T-helper 22 cell (primary cell): ENCODE data around the gene MUC13.

Experiments used
- DNase-seq: peaks from one replicate; pipeline ENCODE4 v3.0.0-alpha.2; 2020; ENCODE audit warnings: low read depth

The MUC13 gene

GRCh38 chr3:124903896-124904834 lies 30.4 kb downstream of the MUC13 start:
- DNase-seq: no peak

DNA sequence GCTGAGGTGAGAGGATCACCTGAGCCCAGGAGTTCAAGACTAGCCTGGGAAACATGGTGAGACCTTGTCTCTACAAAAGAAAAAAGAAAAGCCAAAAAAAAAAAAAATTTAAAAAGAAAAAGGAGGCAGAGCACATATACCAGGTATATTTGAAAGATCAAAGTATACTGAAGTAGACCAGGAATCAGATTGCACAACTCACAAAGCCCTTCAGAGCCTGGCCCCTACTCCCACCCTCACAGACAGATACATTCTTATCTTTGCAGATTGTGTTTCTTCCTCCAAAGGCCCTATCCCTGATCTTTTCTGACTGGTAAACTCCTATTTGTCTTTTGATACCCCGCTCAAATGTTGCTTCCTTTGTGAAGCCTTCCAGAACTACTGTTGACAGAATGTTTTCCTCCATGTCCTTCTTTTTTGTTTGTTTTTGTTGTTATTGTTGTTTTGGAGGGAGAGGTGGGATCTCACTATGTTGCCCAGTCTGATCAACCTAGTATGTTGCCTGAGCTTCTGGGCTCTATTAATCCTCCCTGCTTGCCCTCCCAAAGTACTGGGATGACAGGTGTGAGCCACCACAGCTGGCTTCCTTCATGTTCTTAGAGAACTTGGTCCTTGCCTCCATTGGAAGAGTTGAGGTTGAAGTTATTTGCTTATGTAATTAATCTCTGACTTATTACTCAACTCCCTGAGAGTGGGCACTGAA lies 37.6 kb downstream of the MUC13 start:
- no peak for DNase-seq

GRCh38 chr3:124895756-124896155 lies 38.8 kb downstream of the MUC13 start:
- DNase-seq: no peak

DNA sequence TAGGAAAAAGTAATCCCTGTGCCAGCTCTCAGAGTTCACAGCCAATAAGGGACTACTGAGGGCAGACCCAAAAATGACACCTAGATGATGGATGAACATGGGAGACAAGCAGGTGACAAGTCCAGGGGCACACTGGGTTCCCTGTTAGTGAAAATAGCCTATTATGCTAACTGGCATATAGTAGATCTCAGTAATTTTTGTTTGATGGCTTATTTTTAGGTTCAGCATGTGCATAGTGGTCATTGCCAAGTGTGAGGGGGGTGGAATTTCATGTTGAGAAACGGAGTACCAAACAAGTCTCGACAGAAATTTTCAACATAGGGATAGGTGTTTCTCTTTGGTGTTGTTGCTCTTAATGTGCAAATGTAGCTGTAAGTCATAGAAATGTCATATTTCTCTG lies 41.0 kb downstream of the MUC13 start:
- DNase-seq: no peak

DNA sequence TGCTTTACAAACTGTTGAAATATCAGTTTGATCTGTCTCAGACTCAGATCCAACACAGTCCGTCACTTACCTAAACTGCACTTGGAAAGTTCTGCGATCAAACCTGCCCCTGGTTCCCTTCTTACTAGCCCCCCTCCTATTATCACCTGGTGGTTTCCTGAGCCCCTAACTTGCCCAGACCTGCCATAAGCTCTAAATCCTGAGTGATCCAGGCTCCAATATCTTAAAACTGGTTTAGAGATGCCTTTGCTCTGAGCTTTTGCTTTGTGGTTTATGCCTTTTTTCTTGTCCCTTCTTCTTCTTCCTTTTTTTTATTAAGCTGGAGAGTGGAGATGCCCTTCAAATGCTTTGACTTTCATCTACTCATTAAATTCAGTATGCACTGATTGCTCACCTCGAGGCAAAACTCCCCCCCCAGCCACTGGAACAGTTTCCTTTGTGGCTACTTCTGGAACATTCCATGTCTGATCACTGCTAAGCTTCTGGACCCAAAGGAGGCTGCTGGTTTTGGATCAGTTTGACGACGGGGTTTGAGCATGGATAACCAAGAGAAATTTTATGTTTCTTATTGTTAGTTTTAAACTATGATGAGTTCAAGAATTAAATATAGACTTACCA lies 43.9 kb downstream of the MUC13 start:
- DNase-seq: no peak

DNA sequence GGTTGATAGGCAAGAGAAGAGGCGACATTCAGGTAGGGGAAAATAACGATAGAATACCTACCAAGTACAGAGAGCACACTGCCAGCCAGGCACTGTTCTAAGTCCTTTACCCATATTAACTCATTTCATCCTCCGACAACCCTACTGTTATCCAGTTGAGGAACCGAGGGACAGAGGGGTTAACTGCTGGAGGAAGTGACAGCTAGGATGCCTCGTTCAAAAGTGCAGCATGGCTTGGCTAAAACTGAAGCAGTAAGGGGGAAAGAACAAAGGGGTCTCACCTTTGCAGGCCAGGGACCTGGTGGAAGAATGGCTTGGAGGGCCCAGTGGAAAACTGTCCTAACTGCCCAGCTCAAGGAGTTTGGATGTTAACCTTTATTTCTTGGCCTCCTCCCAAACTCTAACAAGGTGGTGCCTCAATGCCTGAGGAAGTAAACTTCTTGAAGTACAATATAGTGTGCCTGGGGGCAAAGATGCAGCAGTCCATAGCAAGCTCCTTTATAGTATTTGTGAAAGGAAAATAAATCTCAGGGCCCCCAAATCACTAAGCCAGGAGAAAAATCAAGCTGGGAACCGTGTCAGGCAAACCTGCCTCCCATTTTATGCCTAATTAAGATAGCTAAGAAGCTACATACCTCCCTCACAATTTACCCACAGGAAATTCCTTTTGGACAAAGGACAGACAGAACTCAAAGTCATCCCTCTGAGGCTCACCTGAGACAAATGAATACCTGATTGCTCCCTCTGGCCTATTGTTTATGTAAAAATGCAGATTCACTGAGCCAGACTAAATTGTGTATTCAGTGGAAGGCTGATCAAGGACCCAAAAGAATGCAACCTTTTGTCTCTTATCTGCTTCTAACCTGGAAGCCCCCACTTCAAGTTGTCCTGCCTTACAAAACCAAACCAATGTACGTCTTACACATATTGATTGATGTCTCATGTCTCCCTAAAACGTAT lies 45.8 kb downstream of the MUC13 start:
- DNase-seq: no peak

GRCh38 chr3:124887932-124888298 lies 46.6 kb downstream of the MUC13 start:
- no peak for DNase-seq

DNA sequence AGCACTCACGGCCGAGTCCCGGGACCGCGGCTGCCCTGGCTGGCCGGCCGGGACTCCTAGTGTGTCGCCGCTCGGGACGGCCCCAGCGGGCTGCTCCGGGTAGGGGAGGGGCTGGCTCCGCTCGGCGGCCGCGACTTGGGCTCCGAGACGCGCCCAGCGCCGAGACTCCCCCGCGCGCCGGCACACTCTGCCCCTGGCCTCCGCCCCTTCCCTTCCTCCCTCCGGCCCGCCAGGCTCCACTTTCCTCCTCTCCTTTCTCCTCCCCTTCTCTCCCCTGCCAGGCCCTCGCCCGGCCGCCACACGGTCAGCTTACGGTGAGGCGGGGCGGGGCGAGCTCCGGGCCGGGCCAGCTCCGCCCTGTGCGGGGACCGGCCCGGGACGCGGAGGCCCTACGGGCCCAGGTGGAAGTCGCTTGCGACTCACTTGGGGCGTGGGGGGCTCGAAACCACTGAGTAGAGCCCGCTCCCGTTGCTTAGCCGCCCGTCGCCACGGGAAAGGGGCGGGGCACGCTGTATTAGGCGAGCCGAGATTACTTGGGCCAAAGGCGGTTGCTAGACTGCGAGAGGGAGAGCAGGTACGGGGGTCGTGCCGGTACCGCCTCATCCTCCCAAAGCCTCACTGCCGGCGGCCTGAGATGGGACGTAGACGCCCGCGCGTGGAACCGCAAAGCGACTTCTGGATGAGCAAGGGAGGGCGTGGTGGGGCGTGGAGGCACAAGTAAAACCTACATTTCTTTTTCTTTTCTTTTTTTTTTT lies 47.2 kb downstream of the MUC13 start, which contains the start of gene ITGB5:
Gene ITGB5 (minus strand): TSS at position 189 of the 755 bp plus-strand sequence. CDS start 365 bp downstream, outside the sequence.
- DNase-seq: no peak

GRCh38 chr3:124886168-124887056 lies 48.1 kb downstream of the MUC13 start:
- DNase-seq: no peak

DNA sequence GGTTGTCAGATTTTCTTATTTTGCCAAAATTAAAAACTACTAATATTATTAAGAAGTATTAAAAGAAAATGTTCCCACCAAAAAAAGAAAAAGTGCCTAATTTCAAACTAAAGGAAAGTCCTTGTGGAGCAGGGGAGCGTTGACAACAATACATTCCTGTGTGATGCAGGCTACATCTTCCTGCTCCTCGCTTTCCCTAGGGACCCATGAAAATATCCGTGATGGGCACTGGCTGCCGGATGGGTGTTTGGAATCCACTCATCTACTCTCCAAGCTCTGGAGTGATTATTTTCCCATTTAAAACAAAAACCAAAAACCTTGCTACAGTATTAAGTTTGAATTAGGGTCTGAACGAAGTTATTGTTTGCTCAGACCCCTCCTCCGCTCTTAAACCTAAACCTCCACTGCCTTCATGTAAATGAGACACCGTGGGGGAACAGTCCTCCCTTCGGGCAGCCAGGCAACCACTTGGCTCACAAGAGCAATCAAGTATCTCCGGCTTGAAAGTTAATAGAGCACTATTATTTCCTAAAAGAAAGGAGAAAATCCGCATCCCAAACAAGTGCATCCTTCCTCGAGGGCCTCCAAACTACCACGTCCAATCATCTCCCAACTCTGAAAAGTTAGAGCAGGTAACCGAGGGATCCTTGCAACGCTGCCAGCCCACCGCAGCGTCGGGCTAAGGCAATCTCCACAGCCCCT lies 48.9 kb downstream of the MUC13 start:
- DNase-seq: no peak

GRCh38 chr3:124884474-124885101 lies 50.0 kb downstream of the MUC13 start:
- no peak for DNase-seq

DNA sequence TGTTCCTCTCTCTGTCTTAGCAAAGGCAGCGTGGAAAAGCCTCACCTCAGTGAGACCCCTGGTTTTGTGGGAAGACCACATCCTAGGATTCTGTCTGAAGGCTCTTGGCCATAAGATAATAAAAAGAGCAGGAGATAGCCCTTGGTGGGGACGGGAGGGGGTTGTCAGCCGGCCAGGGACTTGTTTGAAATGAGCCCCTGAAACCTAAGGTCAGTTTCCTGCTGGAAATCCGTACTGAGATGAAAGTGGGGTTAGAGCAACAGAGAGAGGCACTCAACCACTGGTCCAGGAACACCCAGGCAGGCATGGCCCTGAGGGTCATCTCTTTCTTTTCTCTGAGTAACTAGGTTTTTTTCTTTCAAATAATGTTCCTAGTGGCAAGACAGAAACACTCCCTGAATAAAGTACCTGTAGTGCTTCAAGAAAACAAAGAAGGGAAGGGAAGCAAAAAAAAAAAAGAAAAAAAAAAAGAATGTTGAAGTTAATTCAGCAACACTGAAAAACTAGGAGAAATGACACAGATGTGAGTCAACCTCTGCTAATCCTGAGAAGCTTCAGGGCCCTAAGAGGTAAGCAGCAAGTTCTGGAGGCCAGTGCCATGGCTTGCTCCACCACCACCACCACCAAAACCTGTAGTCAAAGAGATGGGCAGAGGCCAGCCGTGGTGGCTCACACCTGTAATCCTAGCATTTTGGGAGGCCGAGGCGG lies 50.6 kb downstream of the MUC13 start:
- DNase-seq: no peak

DNA sequence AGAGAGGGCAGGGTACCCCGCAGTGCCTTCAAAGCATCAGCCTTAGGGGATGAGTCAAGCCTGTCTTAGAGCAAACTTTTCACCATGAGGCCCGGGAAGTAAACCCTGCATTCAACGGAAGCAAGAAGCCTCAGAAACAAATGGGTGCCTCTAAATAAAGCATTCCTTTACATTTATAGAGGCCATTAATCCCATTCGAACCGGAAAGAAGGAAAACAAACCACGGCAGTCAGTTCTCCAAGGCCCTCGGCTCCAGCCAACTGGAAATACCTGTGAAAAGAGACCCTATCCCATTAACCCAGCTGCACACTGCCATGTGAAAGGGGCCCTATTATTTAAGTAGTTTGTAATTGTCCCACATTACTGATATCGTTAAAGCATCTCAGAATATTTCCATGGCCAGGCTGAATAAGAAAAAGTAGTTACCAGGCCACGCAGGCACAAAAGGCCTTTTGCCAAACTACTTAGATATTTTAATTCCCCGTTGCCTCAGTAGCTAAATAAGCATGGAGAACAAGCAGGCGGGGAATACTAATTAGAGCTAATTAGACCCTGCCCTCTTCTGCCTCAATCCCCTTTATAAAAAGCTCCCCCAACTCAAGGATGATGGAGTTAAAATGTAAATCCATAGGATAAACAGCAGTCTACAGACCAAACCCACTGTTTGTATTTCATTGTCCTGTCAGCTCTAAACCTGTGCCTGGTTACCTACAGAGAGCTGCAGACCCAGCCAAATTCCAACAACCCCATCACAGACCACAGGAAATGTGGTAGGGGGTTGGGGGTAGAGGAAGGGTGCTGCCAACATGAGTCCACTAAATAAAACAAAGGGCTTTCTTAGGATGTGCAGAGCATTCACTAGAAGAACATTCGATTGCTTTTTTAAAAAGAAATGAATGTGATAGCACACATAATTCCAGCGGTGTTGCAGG lies 51.5 kb downstream of the MUC13 start:
- DNase-seq: no peak

- DNase-seq: no peak
These were observed 52.4 kb downstream of the MUC13 start for GRCh38 chr3:124881976-124882697.

DNA sequence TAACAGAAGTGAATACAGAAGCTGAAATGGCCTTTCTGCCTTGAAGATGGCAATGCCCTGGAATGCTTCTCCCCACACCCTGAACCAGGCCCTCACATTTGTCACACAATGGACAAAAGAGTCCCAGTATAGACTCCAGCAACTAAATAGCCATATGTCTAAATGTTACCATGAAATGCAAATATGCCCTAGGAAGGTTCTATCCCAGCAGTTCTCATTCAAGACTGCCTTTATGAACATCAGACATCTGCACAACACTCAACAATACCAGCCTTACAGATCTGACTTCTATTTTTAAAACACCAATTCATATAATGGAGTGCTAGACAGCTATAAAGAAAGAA lies 55.2 kb downstream of the MUC13 start:
- DNase-seq: no peak

GRCh38 chr3:124878561-124879336 lies 55.8 kb downstream of the MUC13 start:
- DNase-seq: no peak
